Neural cell (in vitro differentiated cells): ENCODE results near the gene GSDMA. TPM values are rescaled to one million over a fixed set of nuclear protein-coding genes. Genes with fewer than 3 reads are reported as not detected.

ENCODE experiments used
- H2AFZ ChIP-seq: fragments of 200-600, 300-800 bp; sonication (generic), shearing (Covaris generic); 2 replicates; pipeline ENCODE4 v1.6.0; 2014; ENCODE audit warnings: low read depth, mild to moderate bottlenecking, antibody characterized with exemption, low read length, moderate library complexity
- H3F3A ChIP-seq: fragments of 200-600 bp; shearing (Covaris generic); 2 replicates; pipeline ENCODE4 v1.6.1; 2016; ENCODE audit warnings: mild to moderate bottlenecking, moderate library complexity, mixed read lengths, antibody characterized with exemption, low read length; ENCODE audit not compliant: insufficient read depth, poor library complexity, severe bottlenecking
- H3K27ac ChIP-seq: fragments of 200-600, 300-800 bp; sonication (generic), shearing (Covaris generic); 2 replicates; pipeline ENCODE4 v1.5.1; 2014; ENCODE audit warnings: mild to moderate bottlenecking, low read length, moderate library complexity
- H3K27me3 ChIP-seq: fragments of 300-800, 200-600 bp; sonication (generic), shearing (Covaris generic); 2 replicates; pipeline ENCODE4 v1.6.0; 2014; ENCODE audit warnings: mild to moderate bottlenecking, low read depth, low read length, moderate library complexity; ENCODE audit not compliant: insufficient read depth
- H3K36me3 ChIP-seq: fragments of 300-800, 200-600 bp; sonication (generic), shearing (Covaris generic); 2 replicates; pipeline ENCODE4 v1.5.1; 2014; ENCODE audit warnings: mild to moderate bottlenecking, antibody characterized with exemption, low read length, moderate library complexity; ENCODE audit not compliant: insufficient read depth
- H3K4me2 ChIP-seq: fragments of 300-800, 200-600 bp; sonication (generic), shearing (Covaris generic); 2 replicates; pipeline ENCODE4 v1.6.0; 2014; ENCODE audit warnings: mild to moderate bottlenecking, low read length
- H3K4me3 ChIP-seq: fragments of 300-800, 200-600 bp; sonication (generic), shearing (Covaris generic); 2 replicates; pipeline ENCODE4 v1.5.1; 2014; ENCODE audit warnings: mild to moderate bottlenecking, low read length, moderate library complexity
- H3K79me2 ChIP-seq: fragments of 200-600 bp; shearing (Covaris generic); replicated peaks from 2 replicates; pipeline ENCODE4 v1.6.0; 2014; ENCODE audit warnings: mild to moderate bottlenecking, low read length, moderate library complexity; ENCODE audit not compliant: insufficient read depth
- H3K9ac ChIP-seq: fragments of 300-800, 200-600 bp; sonication (generic), shearing (Covaris generic); 2 replicates; pipeline ENCODE4 v1.6.1; 2016; ENCODE audit warnings: mild to moderate bottlenecking, low read length, mixed read lengths
- H3K9me2 ChIP-seq: fragments of 200-600 bp; shearing (Covaris generic); 2 replicates; pipeline ENCODE4 v1.6.1; 2016; ENCODE audit warnings: mild to moderate bottlenecking, low read length, mixed read lengths; ENCODE audit not compliant: insufficient read depth
- H3K9me3 ChIP-seq: fragments of 200-600, 300-800 bp; sonication (generic), shearing (Covaris generic); 2 replicates; pipeline ENCODE4 v1.6.1; 2016; ENCODE audit warnings: mild to moderate bottlenecking, mixed run types, low read length, moderate library complexity, mixed read lengths
- H4K20me1 ChIP-seq: fragments of 200-600 bp; shearing (Covaris generic); 2 replicates; pipeline ENCODE4 v1.6.1; 2016; ENCODE audit warnings: mild to moderate bottlenecking, mixed run types; ENCODE audit not compliant: insufficient read depth
- EP300 ChIP-seq: fragments of 450-650 bp; conservative IDR thresholded peaks from 2 replicates; pipeline ENCODE4 v1.6.1; 2014; ENCODE audit warnings: antibody characterized with exemption, mild to moderate bottlenecking, moderate library complexity; ENCODE audit not compliant: poor library complexity, severe bottlenecking
- EZH2 ChIP-seq: fragments of 200-600, 300-800 bp; shearing (Covaris generic), sonication (generic); IDR thresholded peaks from 2 replicates; pipeline ENCODE4 v1.6.1; 2014; ENCODE audit warnings: antibody characterized with exemption, low read length, borderline replicate concordance, mild to moderate bottlenecking; ENCODE audit not compliant: insufficient read depth, poor library complexity, severe bottlenecking
- MXI1 ChIP-seq: fragments of 450-650 bp; conservative IDR thresholded peaks from 2 replicates; pipeline ENCODE4 v1.6.1; 2014; ENCODE audit warnings: antibody characterized with exemption, mild to moderate bottlenecking; ENCODE audit not compliant: poor library complexity, severe bottlenecking
- POLR2AphosphoS5 ChIP-seq: IDR thresholded peaks from 2 replicates; pipeline ENCODE4 v1.6.1; 2012
- RAD21 ChIP-seq: fragments of 450-650 bp; conservative IDR thresholded peaks from 2 replicates; pipeline ENCODE4 v1.6.1; 2014; ENCODE audit warnings: antibody characterized with exemption, mild to moderate bottlenecking, moderate library complexity
- REST ChIP-seq: IDR thresholded peaks from 2 replicates; pipeline ENCODE4 v1.6.1; 2012; ENCODE audit warnings: borderline replicate concordance
- SMC3 ChIP-seq: fragments of 450-650 bp; conservative IDR thresholded peaks from 2 replicates; pipeline ENCODE4 v1.6.1; 2014; ENCODE audit warnings: antibody characterized with exemption, mild to moderate bottlenecking, moderate library complexity; ENCODE audit not compliant: poor library complexity
- TAF1 ChIP-seq: IDR thresholded peaks from 2 replicates; pipeline ENCODE4 v1.6.1; 2012; ENCODE audit warnings: low read depth
- polyA plus RNA-seq: library from polyadenylated mRNA; depleted of rRNA; stranded (reverse); fragments of >200 nt; gene quantifications from 2 replicates; pipeline ENCODE4 v1.2.3, GENCODE V29; 2014
- TF ChIP-seq, protein P1 (sequence below): fragments of 450-650 bp; IDR thresholded peaks from 2 replicates; pipeline ENCODE4 v1.5.1; 2014; ENCODE audit warnings: antibody characterized with exemption, mild to moderate bottlenecking, moderate library complexity; ENCODE audit not compliant: poor library complexity, severe bottlenecking

Gene GSDMA
- polyA plus RNA-seq, 1 donor from 2014 or later: not detected

- Histone ChIP-seq H3K4me3 (no peak overlapping the region), H3K9me3 (no peaks in the 10 kb centered on the region), H3K79me2 (no peaks in the 10 kb centered on the region), H3F3A (no peaks in the 10 kb centered on the region), H3K27ac (no peak overlapping the region), H3K9ac (no peak overlapping the region), H3K36me3 (no peaks in the 10 kb centered on the region), H3K4me2 (no peak overlapping the region), H4K20me1 (no peaks in the 10 kb centered on the region), H2AFZ (no peak overlapping the region), H3K27me3 (no peaks in the 10 kb centered on the region), H3K9me2 (no peaks in the 10 kb centered on the region)
- no peak for TF ChIP-seq SMC3
- no peak for TF ChIP-seq RAD21
- no peak for TF ChIP-seq MXI1
These were observed 47.2 kb upstream of the GSDMA start for GRCh38 chr17:39915559-39915958.

GRCh38 chr17:39916918-39917317 lies 45.9 kb upstream of the GSDMA start:
- H4K20me1 ChIP-seq: no peaks in the 10 kb centered on the region
- H3F3A ChIP-seq: no peaks in the 10 kb centered on the region
- H3K9ac ChIP-seq: no peak overlapping the region
- H3K4me3 ChIP-seq: no peak overlapping the region
- H3K9me2 ChIP-seq: no peaks in the 10 kb centered on the region
- no peaks in the 10 kb centered on the region for H3K27me3 ChIP-seq
- H3K79me2 ChIP-seq: no peaks in the 10 kb centered on the region
- no peak overlapping the region for H3K4me2 ChIP-seq
- no peaks in the 10 kb centered on the region for H3K9me3 ChIP-seq
- no peak overlapping the region for H3K27ac ChIP-seq
- H2AFZ ChIP-seq: no peak overlapping the region
- H3K36me3 ChIP-seq: no peaks in the 10 kb centered on the region
- TF ChIP-seq REST: no peak
- TF ChIP-seq POLR2AphosphoS5: no peak
- no peak for TF ChIP-seq TAF1
- TF ChIP-seq EP300: no peak
- no peak for TF ChIP-seq EZH2
- TF ChIP-seq SMC3: no peak
- TF ChIP-seq RAD21: no peak
- TF ChIP-seq, protein P1, sequence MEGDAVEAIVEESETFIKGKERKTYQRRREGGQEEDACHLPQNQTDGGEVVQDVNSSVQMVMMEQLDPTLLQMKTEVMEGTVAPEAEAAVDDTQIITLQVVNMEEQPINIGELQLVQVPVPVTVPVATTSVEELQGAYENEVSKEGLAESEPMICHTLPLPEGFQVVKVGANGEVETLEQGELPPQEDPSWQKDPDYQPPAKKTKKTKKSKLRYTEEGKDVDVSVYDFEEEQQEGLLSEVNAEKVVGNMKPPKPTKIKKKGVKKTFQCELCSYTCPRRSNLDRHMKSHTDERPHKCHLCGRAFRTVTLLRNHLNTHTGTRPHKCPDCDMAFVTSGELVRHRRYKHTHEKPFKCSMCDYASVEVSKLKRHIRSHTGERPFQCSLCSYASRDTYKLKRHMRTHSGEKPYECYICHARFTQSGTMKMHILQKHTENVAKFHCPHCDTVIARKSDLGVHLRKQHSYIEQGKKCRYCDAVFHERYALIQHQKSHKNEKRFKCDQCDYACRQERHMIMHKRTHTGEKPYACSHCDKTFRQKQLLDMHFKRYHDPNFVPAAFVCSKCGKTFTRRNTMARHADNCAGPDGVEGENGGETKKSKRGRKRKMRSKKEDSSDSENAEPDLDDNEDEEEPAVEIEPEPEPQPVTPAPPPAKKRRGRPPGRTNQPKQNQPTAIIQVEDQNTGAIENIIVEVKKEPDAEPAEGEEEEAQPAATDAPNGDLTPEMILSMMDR: no peak
